ENCODE measurements around the gene RPS3A. TPM values are rescaled to one million over a fixed set of nuclear protein-coding genes. Genes with fewer than 3 reads are reported as not detected.

The RPS3A gene
- total RNA-seq, 1 experiment from 2014 or later: 2,446 TPM

GRCh38 chr4:151100531-151100930, 1.1 kb downstream of the RPS3A start:
- no peaks in the 10 kb centered on the region for H3K9me3 ChIP-seq (ENCODE audit: control insufficient read depth in 1 of 2, insufficient read depth in 1 of 2, low read depth in 1 of 2, low read length in 2 of 2)
- no peaks in the 10 kb centered on the region for H3K9me2 ChIP-seq (ENCODE audit: insufficient read depth)
- peak overlapping the region; percentile 69 to 95 for H3K4me3 ChIP-seq (replicated peaks in 1 of 2; ENCODE audit: low read depth in 1 of 2, low read length in 2 of 2)
- POLR2A ChIA-PET: no interaction called here
- RAD21 ChIA-PET (ENCODE audit: low non-redundant PET in 1 of 2, low total read pairs in 2 of 2, uncharacterized antibody in 2 of 2, unreplicated experiment in 2 of 2): no interaction called here
- H3K9ac ChIP-seq (ENCODE audit: low read length): peak overlapping the region; percentile 100
- no peak for DNase-seq (ENCODE audit: low read depth, low spot score)
- BruUV-seq (replicated peaks): no TSS peak
- TF ChIP-seq FOSL1 (IDR thresholded peaks at IDR 0.05; ENCODE audit: low read depth) (no peak), SIN3A (IDR thresholded peaks at IDR 0.05; ENCODE audit: low read depth) (no peak), CEBPB (IDR thresholded peaks at IDR 0.05; ENCODE audit: low read depth) (no peak), SRF (IDR thresholded peaks at IDR 0.05; ENCODE audit: low read depth) (no peak), EZH2 (IDR thresholded peaks at IDR 0.05) (no peak), EZH2phosphoT487 (IDR thresholded peaks at IDR 0.05; ENCODE audit: borderline replicate concordance) (no peak), ZNF274 (IDR thresholded peaks at IDR 0.05; ENCODE audit: low read depth, low read length) (no peak), ELF1 (IDR thresholded peaks at IDR 0.05; ENCODE audit: borderline replicate concordance, low read depth) (no peak), POLR2A (IDR thresholded peaks at IDR 0.05; ENCODE audit: borderline replicate concordance, extremely low read depth, insufficient read depth, insufficient read length) (no peak), YY1 (IDR thresholded peaks at IDR 0.05; ENCODE audit: extremely low read depth, insufficient replicate concordance, low read depth, low read length) (no peak)
- peaks cover 26 to 54% of the 10 kb centered on the region in 2 experiments for H3K36me3 ChIP-seq (ENCODE audit: control insufficient read depth in 1 of 2, insufficient read depth in 2 of 2, low read length in 2 of 2)
- peaks cover 46% of the 10 kb centered on the region for H3K79me2 ChIP-seq (ENCODE audit: insufficient read depth, low read length)
- H3K4me2 ChIP-seq (ENCODE audit: low read length): peak overlapping the region; percentile 90
- H4K20me1 ChIP-seq (ENCODE audit: insufficient read depth): peaks cover 32% of the 10 kb centered on the region; the same call in 1 of the 2 replicates
- ATAC-seq: no peak
- H3K27me3 ChIP-seq (ENCODE audit: insufficient read depth, low read length): no peaks in the 10 kb centered on the region
- H3K4me1 ChIP-seq (ENCODE audit: control insufficient read depth in 1 of 2, insufficient read depth in 2 of 2, low read length in 2 of 2): peaks cover 3 to 22% of the 10 kb centered on the region in 2 experiments; a peak in 3 of 4 replicates
- H3K27ac ChIP-seq (ENCODE audit: low read depth, low read length): peak overlapping the region; percentile 92
- intact Hi-C loops (cut with micrococcal nuclease): no loop called here
- CTCF ChIA-PET: no interaction called here
- H2AFZ ChIP-seq (ENCODE audit: low read depth, low read length, poor library complexity, severe bottlenecking): no peak overlapping the region

DNA sequence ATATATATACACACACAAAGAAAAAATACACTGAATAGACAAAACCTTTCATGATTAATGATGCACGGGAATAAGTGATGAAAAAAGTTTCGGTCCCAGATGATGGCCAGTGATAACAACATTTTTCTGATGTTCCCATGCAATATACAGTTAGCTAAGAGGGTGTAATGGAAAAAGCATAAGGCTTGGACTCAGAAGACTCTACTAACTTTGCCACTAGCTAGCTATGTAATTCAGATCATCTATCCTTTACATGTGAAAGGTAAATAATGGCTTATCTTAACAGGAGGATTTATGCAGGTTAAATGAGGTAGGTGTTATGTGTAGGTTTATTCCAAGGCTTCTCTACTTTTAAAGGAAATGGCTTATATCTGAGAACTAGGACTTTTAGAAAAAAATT, 4.3 kb downstream of the RPS3A start:
- ChIA-PET CTCF (no interaction called here), RAD21 (ENCODE audit: low non-redundant PET in 1 of 2, low total read pairs in 2 of 2, uncharacterized antibody in 2 of 2, unreplicated experiment in 2 of 2) (no interaction called here), POLR2A (interaction anchor here (1.5 kb wide), 1 partner anchor 11 kb away, joined by 3 read pairs; no protein-coding TSS in a partner anchor)
- ATAC-seq: no peak
- no peak overlapping the region for H3K27ac ChIP-seq (ENCODE audit: low read depth, low read length)
- no peak overlapping the region for H2AFZ ChIP-seq (ENCODE audit: low read depth, low read length, poor library complexity, severe bottlenecking)
- no peaks in the 10 kb centered on the region for H3K9me2 ChIP-seq (ENCODE audit: insufficient read depth)
- intact Hi-C loops (cut with micrococcal nuclease): no loop called here
- H3K9me3 ChIP-seq (ENCODE audit: control insufficient read depth in 1 of 2, insufficient read depth in 1 of 2, low read depth in 1 of 2, low read length in 2 of 2): no peaks in the 10 kb centered on the region
- no TSS peak for BruUV-seq (replicated peaks)
- H3K79me2 ChIP-seq (ENCODE audit: insufficient read depth, low read length): peaks cover 46% of the 10 kb centered on the region
- peaks cover 3 to 15% of the 10 kb centered on the region in 2 experiments; a peak in 3 of 4 replicates for H3K4me1 ChIP-seq (ENCODE audit: control insufficient read depth in 1 of 2, insufficient read depth in 2 of 2, low read length in 2 of 2)
- peaks cover 34% of the 10 kb centered on the region; the same call in 1 of the 2 replicates for H4K20me1 ChIP-seq (ENCODE audit: insufficient read depth)
- no peaks in the 10 kb centered on the region for H3K27me3 ChIP-seq (ENCODE audit: insufficient read depth, low read length)
- TF ChIP-seq REST (IDR thresholded peaks at IDR 0.05; ENCODE audit: low read depth) (no peak), EGR1 (IDR thresholded peaks at IDR 0.05; ENCODE audit: low read depth) (no peak)
- no peak overlapping the region for H3K4me3 ChIP-seq (replicated peaks in 1 of 2; ENCODE audit: low read depth in 1 of 2, low read length in 2 of 2)
- peaks cover 26 to 56% of the 10 kb centered on the region in 2 experiments for H3K36me3 ChIP-seq (ENCODE audit: control insufficient read depth in 1 of 2, insufficient read depth in 2 of 2, low read length in 2 of 2)
- DNase-seq (ENCODE audit: low read depth, low spot score): no peak
- H3K4me2 ChIP-seq (ENCODE audit: low read length): no peak overlapping the region
- no peak overlapping the region for H3K9ac ChIP-seq (ENCODE audit: low read length)

All from HCT116 (cell line).